Calu3 (cell line): ENCODE measurements around the gene AMT. TPM values are rescaled to one million over a fixed set of nuclear protein-coding genes. Genes with fewer than 3 reads are reported as not detected.

Experiments used
- BruUV-seq: library from RNA; stranded (reverse); fragments of 400-500 nt; replicated peaks from 2 replicates; lab custom pipeline; 2021; lab: Mats Ljungman, UMichigan
- CTCF ChIA-PET: fragments of 300-600 bp; sonication (Branson Sonifier 250); formaldehyde crosslinking; loops from one replicate; lab custom pipeline; 2022; ENCODE audit warnings: antibody characterized with exemption; lab: Charles Lee
- DNase-seq: peaks from one replicate; pipeline ENCODE4 v3.0.0; 2022
- H3K27ac Mint-ChIP-seq: one replicate; pipeline ENCODE4 v1.8.0; 2022; ENCODE audit warnings: mixed read lengths; ENCODE audit not compliant: unreplicated experiment
- H3K27me3 Mint-ChIP-seq: one replicate; pipeline ENCODE4 v1.8.0; 2022; ENCODE audit warnings: mixed read lengths; ENCODE audit not compliant: unreplicated experiment
- H3K36me3 Mint-ChIP-seq: one replicate; pipeline ENCODE4 v1.8.0; 2022; ENCODE audit warnings: mild to moderate bottlenecking, moderate library complexity, mixed read lengths; ENCODE audit not compliant: insufficient read depth, unreplicated experiment
- H3K4me1 Mint-ChIP-seq: one replicate; pipeline ENCODE4 v1.8.0; 2022; ENCODE audit warnings: mild to moderate bottlenecking, low read depth, mixed read lengths; ENCODE audit not compliant: unreplicated experiment
- H3K4me3 Mint-ChIP-seq: one replicate; pipeline ENCODE4 v1.8.0; 2022; ENCODE audit warnings: mild to moderate bottlenecking, low read depth, moderate library complexity, mixed read lengths; ENCODE audit not compliant: unreplicated experiment
- H3K9me3 Mint-ChIP-seq: one replicate; pipeline ENCODE4 v1.8.0; 2022; ENCODE audit warnings: low read depth, mixed read lengths; ENCODE audit not compliant: unreplicated experiment
- intact Hi-C: fragments of 100-400 bp; cut with micrococcal nuclease; formaldehyde crosslinking; loops from one replicate; pipeline ENCODE4 v1.10.0; 2022; ENCODE audit not compliant: unreplicated experiment
- total RNA-seq: library from RNA; stranded (reverse); gene quantifications from 2 replicates; pipeline ENCODE4 v1.2.3, GENCODE V29; 2022
- TF ChIP-seq, protein P1 (sequence below): fragments of 200-600 bp; IDR thresholded peaks from one replicate; pipeline ENCODE4 v1.8.0; 2022; ENCODE audit warnings: antibody characterized with exemption; ENCODE audit not compliant: unreplicated experiment

AMT gene
- total RNA-seq, 1 experiment from 2014 or later = 9.7 TPM

DNA sequence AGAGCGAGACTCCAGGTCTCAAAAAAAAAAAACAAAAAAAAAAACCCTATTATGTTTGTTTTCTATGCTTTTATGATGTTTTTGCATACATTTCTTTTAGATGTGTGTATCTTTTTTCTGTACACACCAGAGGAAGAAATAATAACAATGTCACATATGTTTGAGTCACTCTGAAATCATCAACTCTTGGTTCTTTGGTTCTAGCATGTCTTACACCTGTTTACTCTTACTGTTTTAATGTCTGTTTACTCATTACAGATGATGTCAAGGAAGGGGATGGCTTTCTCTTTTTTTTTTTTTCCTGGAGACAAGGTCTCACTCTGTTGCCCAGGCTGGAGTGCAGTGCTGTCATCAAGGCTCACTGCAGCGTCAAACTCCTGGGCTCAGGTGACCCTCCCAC, 34.6 kb downstream of the AMT start:
- Mint-ChIP-seq H3K36me3 (peaks cover 6% of the 10 kb centered on the region), H3K27me3 (no peaks in the 10 kb centered on the region), H3K4me3 (no peak overlapping the region), H3K4me1 (no peaks in the 10 kb centered on the region), H3K27ac (no peak overlapping the region), H3K9me3 (no peaks in the 10 kb centered on the region)
- CTCF ChIA-PET = interaction anchor here (0.6 kb wide), 1 partner anchor 47 kb away, joined by 3 read pairs; no protein-coding TSS in a partner anchor
- TF ChIP-seq, protein P1, sequence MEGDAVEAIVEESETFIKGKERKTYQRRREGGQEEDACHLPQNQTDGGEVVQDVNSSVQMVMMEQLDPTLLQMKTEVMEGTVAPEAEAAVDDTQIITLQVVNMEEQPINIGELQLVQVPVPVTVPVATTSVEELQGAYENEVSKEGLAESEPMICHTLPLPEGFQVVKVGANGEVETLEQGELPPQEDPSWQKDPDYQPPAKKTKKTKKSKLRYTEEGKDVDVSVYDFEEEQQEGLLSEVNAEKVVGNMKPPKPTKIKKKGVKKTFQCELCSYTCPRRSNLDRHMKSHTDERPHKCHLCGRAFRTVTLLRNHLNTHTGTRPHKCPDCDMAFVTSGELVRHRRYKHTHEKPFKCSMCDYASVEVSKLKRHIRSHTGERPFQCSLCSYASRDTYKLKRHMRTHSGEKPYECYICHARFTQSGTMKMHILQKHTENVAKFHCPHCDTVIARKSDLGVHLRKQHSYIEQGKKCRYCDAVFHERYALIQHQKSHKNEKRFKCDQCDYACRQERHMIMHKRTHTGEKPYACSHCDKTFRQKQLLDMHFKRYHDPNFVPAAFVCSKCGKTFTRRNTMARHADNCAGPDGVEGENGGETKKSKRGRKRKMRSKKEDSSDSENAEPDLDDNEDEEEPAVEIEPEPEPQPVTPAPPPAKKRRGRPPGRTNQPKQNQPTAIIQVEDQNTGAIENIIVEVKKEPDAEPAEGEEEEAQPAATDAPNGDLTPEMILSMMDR = no peak
- intact Hi-C loops = no loop called here
- no TSS peak for BruUV-seq
- DNase-seq = no peak

DNA sequence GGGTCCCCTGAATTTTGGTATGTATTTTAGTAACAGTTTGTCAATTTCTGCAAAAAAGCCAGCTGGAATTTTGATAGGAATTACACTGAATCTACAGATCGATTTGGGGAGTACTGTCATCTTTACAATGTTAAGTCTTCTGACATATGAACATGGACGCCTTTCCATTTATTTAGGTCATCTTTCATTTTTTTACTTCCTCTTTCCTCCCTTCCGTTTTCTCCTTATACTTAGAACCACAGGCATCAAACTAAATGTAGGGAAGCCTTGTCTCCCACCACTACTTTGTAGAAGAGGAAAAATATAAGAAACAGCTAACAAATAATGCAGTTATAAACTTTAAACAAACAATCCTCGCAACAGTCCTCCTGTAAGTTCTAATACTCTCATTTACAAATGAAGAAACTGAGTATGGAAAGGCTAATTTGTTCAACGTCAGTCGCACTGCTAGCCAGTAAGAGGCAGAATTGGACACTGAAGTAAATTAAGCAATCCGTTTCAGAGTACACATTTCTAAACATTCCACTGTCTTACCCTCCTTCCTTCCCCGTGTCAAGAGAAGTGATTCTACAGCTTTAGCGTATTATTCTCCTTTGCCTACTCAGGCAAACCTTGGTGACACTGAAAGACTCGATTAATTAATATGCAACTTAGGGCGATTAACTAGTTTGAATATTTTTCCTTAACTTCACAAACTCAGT, 36.1 kb downstream of the AMT start:
- peaks cover 6% of the 10 kb centered on the region for H3K36me3 Mint-ChIP-seq
- CTCF ChIA-PET = no interaction called here
- TF ChIP-seq, protein P1 = no peak
- no TSS peak for BruUV-seq
- intact Hi-C loops = no loop called here
- H3K4me1 Mint-ChIP-seq = no peaks in the 10 kb centered on the region
- H3K9me3 Mint-ChIP-seq = no peaks in the 10 kb centered on the region
- no peak overlapping the region for H3K27ac Mint-ChIP-seq
- no peaks in the 10 kb centered on the region for H3K27me3 Mint-ChIP-seq
- no peak overlapping the region for H3K4me3 Mint-ChIP-seq
- DNase-seq = no peak

DNA sequence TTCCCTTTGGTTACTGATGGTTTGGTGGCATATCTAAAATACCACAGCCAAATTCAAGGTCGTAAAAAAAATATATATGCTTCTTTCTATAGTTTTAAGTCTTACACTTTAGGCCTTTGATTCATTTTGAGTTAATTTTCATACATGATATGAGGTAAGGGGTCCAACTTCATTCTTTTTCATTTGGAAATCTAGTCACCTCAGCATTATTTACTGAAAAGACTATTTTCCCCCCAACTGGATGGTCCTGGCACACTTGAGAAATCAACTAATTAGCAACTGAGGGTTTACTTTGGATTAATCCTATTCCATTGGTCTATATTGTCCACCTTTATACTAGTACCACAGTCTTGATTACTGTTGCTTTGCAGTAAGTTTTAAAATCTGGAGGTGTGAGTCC, 36.7 kb downstream of the AMT start:
- no peaks in the 10 kb centered on the region for H3K27me3 Mint-ChIP-seq
- DNase-seq = no peak
- CTCF ChIA-PET = no interaction called here
- H3K9me3 Mint-ChIP-seq = no peaks in the 10 kb centered on the region
- no TSS peak for BruUV-seq
- TF ChIP-seq, protein P1 = no peak
- no peak overlapping the region for H3K27ac Mint-ChIP-seq
- intact Hi-C loops = no loop called here
- H3K4me3 Mint-ChIP-seq = no peak overlapping the region
- H3K36me3 Mint-ChIP-seq = peaks cover 6% of the 10 kb centered on the region
- no peaks in the 10 kb centered on the region for H3K4me1 Mint-ChIP-seq

DNA sequence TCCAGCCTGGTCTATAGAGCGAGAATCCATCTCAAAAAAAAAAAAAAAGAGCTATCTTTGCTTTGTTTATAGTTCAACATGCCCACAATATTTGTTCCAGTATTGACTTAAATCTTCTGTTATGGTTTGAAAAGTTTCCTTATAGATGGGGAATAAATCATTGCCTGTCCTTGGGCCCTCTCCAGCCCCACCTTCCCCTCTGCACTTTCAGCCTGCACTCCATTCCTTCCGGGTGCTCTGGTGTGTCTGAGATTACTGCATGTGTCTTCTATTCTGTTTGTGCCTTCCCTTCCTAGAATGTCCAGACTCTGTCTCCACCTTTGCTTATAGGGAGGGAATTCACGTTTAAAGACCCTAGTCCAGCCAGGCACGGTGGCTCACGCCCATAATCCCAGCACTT, 38.9 kb downstream of the AMT start:
- no peak overlapping the region for H3K27ac Mint-ChIP-seq

More for the DNA sequence above, 38.9 kb downstream of the AMT start:
- TF ChIP-seq, protein P1 = no peak
- CTCF ChIA-PET = no interaction called here
- intact Hi-C loops = no loop called here
- Mint-ChIP-seq H3K9me3 (peaks cover 4% of the 10 kb centered on the region), H3K4me3 (no peak overlapping the region), H3K27me3 (no peaks in the 10 kb centered on the region), H3K36me3 (peaks cover 6% of the 10 kb centered on the region), H3K4me1 (no peaks in the 10 kb centered on the region)
- no TSS peak for BruUV-seq
- no peak for DNase-seq
